ENCODE data around the gene ZNF627.
"Not testable (repeated sequence)": the region's sequence is repeated elsewhere in the genome, so short reads cannot be mapped to it uniquely, and the experiment has no call there.

Gene ZNF627

DNA sequence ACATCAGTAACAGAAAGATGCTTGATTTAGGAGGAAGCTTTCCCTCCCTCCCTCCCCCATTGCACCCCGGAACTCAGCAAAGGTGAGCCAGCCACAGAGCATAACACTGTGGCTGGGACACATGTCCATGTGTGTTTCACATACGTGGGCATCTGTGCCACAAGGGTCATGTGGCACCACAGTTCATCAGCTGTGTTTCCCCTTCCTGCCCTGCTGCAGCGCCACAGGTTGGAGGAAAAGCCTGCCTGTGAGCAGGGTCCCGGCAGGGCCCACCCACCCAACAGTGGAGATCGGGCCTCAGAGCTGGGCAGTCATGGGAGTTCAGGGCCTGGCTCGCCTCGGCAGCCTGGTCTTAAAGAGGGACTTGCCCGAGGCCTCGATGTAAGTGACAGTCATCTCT is 22.6 kb upstream of the ZNF627 start:
- no peak for DNase-seq (ENCODE audit: low spot score)

GRCh38 chr19:11576227-11576626 is 21.1 kb upstream of the ZNF627 start:
- DNase-seq (ENCODE audit: low spot score): no peak

DNA sequence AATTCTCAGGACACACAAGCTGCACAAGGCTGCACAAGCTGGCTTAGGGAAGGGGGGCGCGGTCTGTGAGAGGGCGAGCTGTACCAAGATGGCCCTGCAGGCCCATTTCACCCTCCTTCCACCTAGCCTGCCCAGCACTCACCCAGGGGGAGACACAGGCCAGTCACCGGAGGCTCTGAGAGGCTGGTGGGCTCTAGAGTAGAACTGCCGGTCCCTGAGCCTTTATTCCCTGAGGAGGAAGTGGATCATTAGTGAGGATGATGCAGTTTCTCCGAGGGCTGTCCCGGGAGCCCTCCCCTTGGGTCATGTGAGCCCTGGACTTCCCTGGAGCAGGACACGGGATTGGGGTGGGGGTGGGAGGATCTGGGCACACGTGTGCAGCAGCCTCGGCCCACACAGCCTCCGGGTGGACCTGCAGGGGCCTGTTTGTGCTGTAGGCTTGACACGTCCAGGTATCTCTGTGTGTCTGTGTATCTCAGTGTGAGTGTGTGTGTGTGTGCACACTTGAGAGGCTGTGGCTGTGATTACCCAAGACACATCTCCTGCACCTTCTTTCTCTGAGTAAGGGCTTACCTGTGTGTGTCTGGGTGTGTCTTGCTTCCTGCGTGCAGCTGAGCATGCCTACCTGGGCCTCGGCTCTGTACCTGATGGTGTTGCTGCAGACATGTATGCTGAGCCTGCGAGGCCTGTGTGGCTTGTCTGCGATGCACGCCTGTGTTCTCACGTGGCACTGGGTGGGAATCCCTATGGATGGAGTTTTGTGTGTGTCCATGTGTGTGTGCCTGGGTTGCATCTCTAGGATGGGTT is 19.6 kb upstream of the ZNF627 start, which contains the start of gene ACP5:
TSS of gene ACP5 (minus strand) at position 195 of the 807 bp plus-strand sequence. CDS start 328 bp downstream, outside the sequence.
- DNase-seq (ENCODE audit: low spot score): no peak

DNA sequence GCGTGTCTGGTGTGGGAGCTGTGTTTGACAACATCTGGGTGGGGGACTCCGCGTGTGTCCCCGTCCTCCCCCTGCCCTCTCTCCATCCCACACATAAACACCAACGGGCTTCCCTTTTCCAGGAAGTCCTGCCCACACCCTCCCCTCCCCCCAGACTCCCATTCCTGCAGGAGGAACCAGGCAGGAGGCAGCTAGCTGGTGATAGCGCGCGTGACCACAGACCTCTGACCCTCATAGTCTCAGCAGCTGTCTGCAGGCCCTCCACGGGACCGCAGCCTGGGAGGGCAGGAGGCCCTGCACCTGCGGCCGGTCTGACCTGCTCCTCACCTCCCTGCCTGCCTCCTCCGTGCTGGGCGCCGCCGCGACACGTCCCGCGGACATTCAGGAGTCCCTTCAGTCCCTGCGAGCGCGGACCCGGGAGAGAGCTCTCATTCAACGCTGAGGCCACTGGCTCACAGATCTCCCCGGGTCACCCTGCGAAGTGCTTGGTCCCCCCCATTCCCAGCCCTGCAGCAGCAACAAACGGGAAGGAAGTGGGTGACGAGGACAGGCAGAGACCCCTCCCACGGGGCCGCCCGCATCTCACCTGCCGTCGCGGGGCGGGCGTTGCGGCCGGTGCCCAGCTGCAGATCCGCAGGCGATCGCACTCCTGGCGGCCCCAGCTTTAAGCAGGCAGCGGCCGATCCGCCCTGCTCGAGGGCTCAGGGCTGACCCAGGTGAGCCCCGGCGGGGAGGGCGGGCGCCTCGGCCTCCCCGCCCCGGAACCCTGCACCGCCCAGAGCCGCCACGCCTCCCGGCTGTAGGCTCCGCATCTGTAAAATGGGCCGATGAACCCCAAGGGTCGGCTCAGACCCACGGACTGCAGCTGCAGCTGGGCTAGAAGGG is 18.8 kb upstream of the ZNF627 start:
- DNase-seq (ENCODE audit: low spot score): no peak

DNA sequence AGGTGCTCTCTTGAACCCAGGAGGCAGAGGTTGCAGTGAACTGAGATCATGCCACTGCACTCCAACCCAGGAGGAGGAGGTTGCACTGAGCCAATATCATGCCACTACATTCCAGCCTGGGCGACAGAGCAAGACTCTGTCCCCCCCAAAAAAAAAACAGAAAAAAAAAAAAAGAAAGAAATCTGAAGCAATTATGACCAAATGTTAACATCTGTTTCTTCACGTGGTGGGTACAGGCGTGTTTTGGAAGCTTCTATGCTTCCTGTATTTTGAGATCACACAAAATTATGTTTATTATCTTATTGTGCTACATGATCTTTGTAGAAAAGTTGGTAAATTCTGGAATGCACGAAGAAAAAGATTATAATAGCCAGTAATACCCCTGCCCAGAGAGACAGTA is 17.2 kb upstream of the ZNF627 start:
- DNase-seq (ENCODE audit: low spot score): no peak

DNA sequence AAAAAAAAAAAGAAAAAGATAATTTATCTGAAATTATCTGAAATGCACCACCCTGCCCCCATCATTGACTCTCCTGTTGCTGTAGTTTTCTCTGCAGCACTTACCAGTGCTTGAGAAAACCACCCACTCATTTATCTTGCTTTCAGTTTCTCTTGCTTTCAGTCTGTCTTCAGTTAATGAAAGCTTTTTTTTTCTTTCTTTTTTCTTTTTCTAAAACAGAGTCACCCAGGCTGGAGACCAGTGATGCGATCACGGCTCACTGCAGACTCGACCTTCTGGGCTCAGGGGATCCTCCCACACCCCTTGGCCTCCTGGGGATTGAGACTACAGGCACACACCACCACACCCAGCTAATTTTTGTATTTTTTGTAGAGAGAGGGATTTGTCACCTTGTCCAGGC is 15.5 kb upstream of the ZNF627 start:
- DNase-seq (ENCODE audit: low spot score): no peak

DNA sequence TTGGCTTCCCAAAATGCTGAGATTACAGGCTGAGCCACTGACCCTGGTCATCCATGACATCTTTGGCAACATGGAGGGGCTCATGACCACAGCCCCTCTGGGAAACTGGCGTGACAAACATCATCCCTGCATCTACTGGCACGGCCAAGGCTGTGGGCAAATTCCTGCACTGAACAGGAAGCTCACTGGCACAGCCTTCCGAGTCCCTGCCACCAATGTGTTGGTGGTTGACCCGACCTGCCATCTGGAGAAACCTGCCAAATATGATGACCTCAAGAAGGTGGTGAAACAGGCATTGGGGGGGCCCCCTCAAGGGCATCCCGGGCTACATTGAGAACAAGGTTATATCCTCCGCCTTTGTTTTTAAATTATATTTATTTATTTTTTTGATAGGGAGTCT is 11.0 kb upstream of the ZNF627 start:
- DNase-seq (ENCODE audit: low spot score): no peak

DNA sequence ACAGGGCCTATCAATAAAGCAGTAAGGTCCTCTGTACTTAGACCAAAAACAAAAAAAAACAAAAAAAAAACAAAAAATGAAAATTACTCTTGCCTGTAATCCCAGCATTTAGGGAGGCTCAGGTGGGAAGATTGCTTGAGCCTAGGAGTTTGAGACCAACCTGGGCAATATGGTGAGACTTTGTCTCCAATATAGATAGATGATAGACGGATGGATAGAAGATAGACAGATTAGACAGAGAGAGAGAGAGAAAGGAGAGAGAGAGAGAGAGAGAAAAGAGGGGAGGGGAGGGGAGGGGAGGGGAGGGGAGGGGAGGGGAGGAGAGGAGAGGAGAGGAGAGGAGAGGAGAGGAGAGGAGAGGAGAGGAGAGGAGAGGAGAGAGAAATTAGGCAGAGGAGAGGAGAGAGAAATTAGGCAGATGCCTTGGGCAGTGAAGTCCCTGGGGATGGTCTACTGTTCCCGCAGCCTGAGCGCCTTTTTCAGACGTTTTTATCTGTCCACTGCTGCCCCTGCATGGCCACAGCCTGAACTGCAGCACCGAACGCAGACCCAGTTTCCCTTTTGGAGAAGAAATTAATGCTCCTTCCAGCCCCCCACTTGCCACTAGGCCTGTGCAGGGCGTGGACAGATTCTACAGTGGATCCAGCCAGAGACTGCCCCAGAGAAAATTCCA is 9.8 kb upstream of the ZNF627 start:
- DNase-seq (ENCODE audit: low spot score): peak; percentile 74

DNA sequence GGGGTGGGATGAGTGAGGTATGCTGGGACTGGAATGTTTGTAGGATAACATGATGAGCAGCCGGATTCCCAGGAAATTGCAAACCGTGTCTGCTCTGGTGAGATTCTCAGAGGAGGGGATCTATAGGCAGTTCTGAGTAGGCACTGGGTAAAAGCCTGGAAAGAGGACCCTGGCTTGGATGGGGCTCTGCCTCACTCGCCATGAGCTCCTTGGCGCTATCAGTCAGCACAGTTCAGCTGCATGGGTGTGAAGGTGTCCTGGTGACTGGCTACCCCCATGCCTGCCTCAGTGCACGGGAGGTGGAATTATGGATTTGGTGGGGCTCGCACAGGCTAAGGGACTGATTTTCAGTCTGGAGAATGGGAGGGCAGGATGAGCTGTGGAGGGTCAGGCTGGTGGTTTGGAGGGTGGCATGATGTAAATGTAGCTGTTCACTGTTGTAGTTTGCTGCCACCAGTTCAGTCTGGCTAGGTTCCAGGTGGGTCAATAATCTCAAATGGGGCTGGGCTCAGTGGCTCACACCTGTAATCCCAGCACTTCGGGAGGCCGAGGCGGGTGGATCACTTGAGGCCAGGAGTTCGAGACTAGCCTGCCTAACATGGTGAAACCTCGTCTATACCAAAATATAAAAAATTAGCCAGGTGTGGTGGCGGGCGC is 9.2 kb upstream of the ZNF627 start:
- no peak for DNase-seq (ENCODE audit: low spot score)

GRCh38 chr19:11594084-11594483 is 3.2 kb upstream of the ZNF627 start:
- DNase-seq (ENCODE audit: low spot score): no peak

DNA sequence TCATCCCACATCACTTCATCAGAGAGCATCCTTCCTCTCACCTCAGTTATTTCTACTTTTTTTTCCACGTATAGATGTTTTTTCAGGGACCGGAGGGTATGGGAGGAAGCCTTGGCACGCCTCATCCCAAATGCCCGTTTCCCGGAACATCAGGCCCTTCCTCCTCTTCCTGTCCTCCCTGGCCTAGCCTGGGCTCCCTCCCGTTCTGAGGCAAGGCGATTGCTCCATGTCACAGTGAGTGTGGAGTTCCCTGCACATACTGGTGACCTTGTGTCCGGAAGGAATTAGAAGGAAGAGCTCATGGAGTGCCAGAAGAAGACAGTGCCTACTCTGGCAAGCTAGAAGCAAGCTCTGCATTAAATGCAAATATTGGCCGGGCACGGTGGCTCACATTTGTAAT is 1.1 kb upstream of the ZNF627 start:
- DNase-seq (ENCODE audit: low spot score): no peak

GRCh38 chr19:11598103-11598483 is 810 bp downstream of the ZNF627 start:
- DNase-seq (ENCODE audit: low spot score): no peak

GRCh38 chr19:11598746-11599145 is 1.5 kb downstream of the ZNF627 start:
- no peak for DNase-seq (ENCODE audit: low spot score)

- not testable (repeated sequence) for DNase-seq (ENCODE audit: low spot score)
These were observed 2.4 kb downstream of the ZNF627 start for GRCh38 chr19:11599704-11600103.

DNA sequence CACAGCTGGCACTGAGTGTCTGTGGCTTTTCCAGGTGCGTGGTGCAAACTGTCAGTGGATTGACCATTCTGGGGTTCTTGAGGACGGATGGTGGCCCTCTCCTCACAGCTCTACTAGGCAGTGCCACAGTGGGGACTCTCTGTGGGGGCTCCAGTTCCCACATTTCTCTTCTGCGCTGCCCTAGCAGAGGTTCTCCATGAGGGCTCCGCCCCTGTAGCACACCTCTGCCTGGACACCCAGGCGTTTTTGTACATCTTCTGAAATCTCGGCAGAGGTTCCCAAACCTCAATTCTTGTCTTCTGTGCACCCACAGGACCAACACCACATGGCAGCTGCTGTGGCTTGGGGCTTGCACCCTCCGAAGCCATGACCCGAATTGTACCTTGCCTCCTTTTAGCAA is 9.2 kb downstream of the ZNF627 start:
- DNase-seq (ENCODE audit: low spot score): no peak

DNA sequence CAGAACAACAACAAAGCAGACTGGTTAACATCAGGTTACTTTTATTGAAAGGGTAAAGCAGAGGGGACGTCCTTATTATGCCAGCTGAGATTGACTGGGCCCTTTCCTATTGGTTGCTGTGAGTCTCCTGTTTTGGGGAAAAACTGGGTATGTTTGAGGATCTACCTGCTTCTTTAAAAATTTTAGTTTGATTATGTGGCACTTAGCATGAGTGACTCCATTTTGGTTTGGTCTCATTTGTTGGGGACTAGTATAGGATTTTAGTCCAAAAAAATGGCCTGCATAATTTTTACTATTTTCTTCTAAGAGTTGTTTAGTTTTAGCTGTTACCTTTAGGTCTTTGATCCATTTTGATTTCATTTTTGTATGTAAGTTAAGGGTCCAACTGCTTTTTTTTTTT is 14.4 kb downstream of the ZNF627 start:
- DNase-seq (ENCODE audit: low spot score): no peak

DNA sequence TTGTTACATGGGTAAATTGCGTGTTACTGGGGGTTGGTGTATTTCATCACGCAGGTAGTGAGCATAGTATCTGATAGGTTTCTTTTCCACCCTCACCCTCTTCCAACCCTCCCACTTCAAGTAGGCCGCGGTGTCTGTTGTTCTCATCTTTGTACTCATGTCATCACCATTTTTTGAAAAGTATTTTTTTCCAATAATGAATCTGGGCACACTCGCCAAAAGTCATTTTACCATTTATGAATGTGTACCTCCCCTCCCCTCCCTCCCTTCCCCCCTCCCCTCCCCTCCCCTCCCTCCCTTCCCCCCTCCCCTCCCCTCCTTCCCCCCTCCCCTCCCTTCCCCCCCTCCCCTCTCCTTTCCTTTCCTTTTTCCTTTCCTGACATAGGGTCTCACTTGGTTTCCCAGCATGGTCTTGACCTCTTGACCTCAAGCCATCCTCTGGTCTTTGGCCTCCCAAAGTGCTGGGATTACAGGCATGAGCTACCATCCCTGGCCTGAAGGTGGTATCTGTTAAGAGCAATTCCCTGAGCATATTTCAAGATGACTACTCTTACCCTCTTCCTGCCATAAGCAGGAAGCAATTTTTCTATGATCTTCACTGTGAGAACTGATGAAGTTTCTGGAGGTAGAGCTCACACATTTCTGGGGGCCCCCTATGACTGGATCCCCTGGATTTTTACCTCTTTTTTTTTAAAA is 15.7 kb downstream of the ZNF627 start:
- DNase-seq (ENCODE audit: low spot score): no peak

GRCh38 chr19:11617180-11618062 is 20.1 kb downstream of the ZNF627 start:
- DNase-seq (ENCODE audit: low spot score): no peak

DNA sequence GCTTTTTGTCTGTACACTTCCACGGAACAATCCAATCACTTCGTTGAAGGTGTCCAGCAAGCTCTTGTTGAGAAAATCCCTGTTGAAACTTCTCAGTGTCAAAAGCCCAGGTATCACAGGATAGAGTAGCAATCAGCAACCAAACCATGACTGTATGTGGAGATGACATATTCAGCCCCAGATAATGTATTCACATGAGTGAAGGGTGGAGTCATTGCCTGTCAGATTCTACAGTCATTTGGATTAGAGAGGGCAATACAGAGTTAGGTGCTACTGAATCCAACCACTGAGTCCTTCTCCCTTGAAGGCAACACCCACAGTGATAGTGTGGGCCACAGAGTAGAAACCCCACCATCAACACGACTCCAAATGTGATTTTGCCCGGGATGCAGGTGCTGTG is 23.3 kb downstream of the ZNF627 start:
- DNase-seq (ENCODE audit: low spot score): no peak

- DNase-seq (ENCODE audit: low spot score): not testable (repeated sequence)
These were observed 25.1 kb downstream of the ZNF627 start for GRCh38 chr19:11622401-11622800.

All from SW480 (cell line).